K562 (cell line): Measurements from ENCODE around the gene PCK2. TPM values are rescaled to one million over a fixed set of nuclear protein-coding genes. Genes with fewer than 3 reads are reported as not detected.

Experiments
- BRF2 ChIP-seq: IDR thresholded peaks from 3 replicates; pipeline ENCODE4 v1.6.1; 2011; ENCODE audit warnings: borderline replicate concordance, mild to moderate bottlenecking; ENCODE audit not compliant: insufficient read length, insufficient read depth
- CBX2 ChIP-seq: fragments of 200-600 bp; sonication (generic); IDR thresholded peaks from one replicate; pipeline ENCODE4 v1.6.1; 2012; ENCODE audit warnings: mild to moderate bottlenecking, low read length, inconsistent platforms; ENCODE audit not compliant: insufficient read depth, poor library complexity, severe bottlenecking
- CXXC5 ChIP-seq: fragments of 250-450 bp; sonication (Bioruptor Pico); IDR thresholded peaks from 2 replicates; pipeline ENCODE4 v1.8.0; 2022; ENCODE audit warnings: inconsistent platforms, mild to moderate bottlenecking, moderate library complexity
- ESRRA ChIP-seq: fragments of 450-650 bp; IDR thresholded peaks from 2 replicates; pipeline ENCODE4 v1.6.1; 2014; ENCODE audit warnings: low read depth, mild to moderate bottlenecking, moderate library complexity, borderline replicate concordance
- NBN ChIP-seq: fragments of 450-650 bp; IDR thresholded peaks from 2 replicates; pipeline ENCODE4 v1.6.1; 2016; ENCODE audit warnings: low read depth, mild to moderate bottlenecking
- PBX2 ChIP-seq, 2 experiments: IDR thresholded peaks in 1 of 2; conservative IDR thresholded peaks in 1 of 2; 2 replicates each; pipeline ENCODE4 v1.6.1; 2016; ENCODE audit warnings: low read depth in 2 of 2, mild to moderate bottlenecking in 1 of 2, missing compliant biosample characterization in 1 of 2, missing genetic modification characterization in 1 of 2, moderate library complexity in 1 of 2
- PHF20 ChIP-seq: fragments of 450-650 bp; IDR thresholded peaks from 2 replicates; pipeline ENCODE4 v1.6.1; 2018; ENCODE audit not compliant: partially characterized antibody
- SMARCA5 ChIP-seq: fragments of 450-650 bp; IDR thresholded peaks from 2 replicates; pipeline ENCODE4 v1.6.1; 2016
- STAT5A ChIP-seq: IDR thresholded peaks from 2 replicates; pipeline ENCODE4 v1.6.1; 2012; ENCODE audit warnings: low read length, inconsistent platforms, borderline replicate concordance
- TAF1 ChIP-seq: IDR thresholded peaks from 2 replicates; pipeline ENCODE4 v1.6.1; 2011; ENCODE audit warnings: mild to moderate bottlenecking, low read length, moderate library complexity; ENCODE audit not compliant: insufficient read depth, control insufficient read depth, severe bottlenecking; ENCODE audit errors: extremely low read depth
- ZEB2 ChIP-seq: fragments of 450-650 bp; IDR thresholded peaks from 2 replicates; pipeline ENCODE4 v1.6.1; 2016
- ZNF592 ChIP-seq: fragments of 450-650 bp; IDR thresholded peaks from 2 replicates; pipeline ENCODE4 v1.6.1; 2017; ENCODE audit warnings: antibody characterized with exemption, mild to moderate bottlenecking
- polyA plus RNA-seq, 8 experiments: library from polyadenylated mRNA; depleted of rRNA in 4 of 8; stranded (reverse) in 5 of 8; unstranded in 3 of 8; fragments of >200 nt; fragmentation: Nextera tagmentation in 2 of 8; fragmentation: Illumina TruSeq in 1 of 8; extraction: Ambion mirVana in 2 of 8; extraction: Trizol in 1 of 8; gene quantifications; 2 replicates each; pipeline versions ENCODE4 v1.2.1 to v1.2.3, GENCODE V29; 2011 to 2014; ENCODE audit warnings: inconsistent platforms in 1 of 8, missing spikeins in 1 of 8
- total RNA-seq, 7 experiments: library from RNA; depleted of rRNA in 6 of 7; stranded (reverse); fragments of >200 nt in 6 of 7; fragmentation: Illumina TruSeq in 2 of 7; extraction: Trizol in 2 of 7; gene quantifications; 2 replicates each; pipeline versions ENCODE4 v1.2.1 to v1.2.3, GENCODE V29; 2011 to 2021; ENCODE audit warnings: low replicate concordance in 1 of 7

Gene PCK2
- total and polyA plus RNA-seq, 9 of the 15 experiments (the other 6 are each of a cell fraction or from before 2014, with no cell fraction given): 3.3 to 60.9 (median 30.4) TPM

GRCh38 chr14:24093901-24094840, at the start of gene PCK2 (continued):
- TF ChIP-seq STAT5A (no peak), CXXC5 (CRISPR knock-in tag) (peak; percentile 50), CBX2 (no peak), PBX2 (CRISPR knock-in tag; IDR thresholded peaks at IDR 0.05; ENCODE audit: low read depth) (no peak), PBX2 (tag; conservative IDR thresholded peaks at IDR 0.05; ENCODE audit: low read depth) (no peak), NBN (no peak), SMARCA5 (peak; percentile 30; the same call in 1 of the 2 replicates), BRF2 (no peak), ESRRA (no peak), PHF20 (no peak), ZEB2 (no peak), TAF1 (peak; percentile 49), ZNF592 (peak; percentile 15; the same call in 1 of the 2 replicates)
- TF ChIP-seq, all 486 proteins: peak for 113
